SK-N-SH (cell line): ENCODE measurements around the gene COQ9.
"Not testable (repeated sequence)": the region's sequence is repeated elsewhere in the genome, so short reads cannot be mapped to it uniquely, and the experiment has no call there.

Experiments
- CHD2 ChIP-seq: fragments of 150-350 bp; IDR thresholded peaks from 2 replicates; pipeline ENCODE4 v1.6.1; 2018; ENCODE audit warnings: low read length; ENCODE audit not compliant: partially characterized antibody
- CTCF ChIP-seq: fragments of 200-600 bp; sonication (generic); IDR thresholded peaks from 2 replicates; pipeline ENCODE4 v1.6.1; 2017; ENCODE audit warnings: antibody characterized with exemption, mild to moderate bottlenecking, moderate library complexity
- EP300 ChIP-seq, 2 experiments: IDR thresholded peaks; 2 replicates each; pipeline versions ENCODE4 v1.4.0 to v1.6.1; 2012; ENCODE audit warnings: borderline replicate concordance in 1 of 2, low read depth in 1 of 2, low read length in 1 of 2
- FOXM1 ChIP-seq: IDR thresholded peaks from 2 replicates; pipeline ENCODE4 v1.4.0; 2012; ENCODE audit warnings: low read depth, mild to moderate bottlenecking
- RAD21 ChIP-seq: IDR thresholded peaks from 2 replicates; pipeline ENCODE4 v1.6.1; 2012; ENCODE audit warnings: mild to moderate bottlenecking, low read length
- REST ChIP-seq: IDR thresholded peaks from 2 replicates; pipeline ENCODE4 v1.6.1; 2012; ENCODE audit warnings: mild to moderate bottlenecking, low read depth, low read length, moderate library complexity
- TAF1 ChIP-seq: IDR thresholded peaks from 2 replicates; pipeline ENCODE4 v1.6.1; 2012; ENCODE audit warnings: low read depth, mild to moderate bottlenecking, low read length, moderate library complexity, borderline replicate concordance

GRCh38 chr16:57397493-57397892, 49.8 kb upstream of the COQ9 start:
- TF ChIP-seq CTCF; EP300 (IDR thresholded peaks at IDR 0.05; ENCODE audit: borderline replicate concordance in 1 of 2, low read depth in 1 of 2, low read length in 1 of 2); TAF1; RAD21; CHD2; FOXM1; REST: not testable (repeated sequence)
